Fibroblast of lung (primary cell): Measurements from ENCODE around the gene ACAD8. TPM values are rescaled to one million over a fixed set of nuclear protein-coding genes. Genes with fewer than 3 reads are reported as not detected.
A peak's percentile ranks its signal among the peaks of the same experiment; 100 is the strongest.

ENCODE experiments used
- DNase-seq, 2 donors: peaks; one replicate each; pipeline versions ENCODE4 v3.0.0 to v3.0.0-alpha.2; 2010; ENCODE audit warnings: low read depth in 2 of 2
- H2AFZ ChIP-seq: 2 replicates; pipeline ENCODE4 v1.5.1; 2012; ENCODE audit warnings: low read length, control low read depth, inconsistent platforms
- H3K27ac ChIP-seq: 2 replicates; pipeline ENCODE4 v1.5.1; 2011; ENCODE audit warnings: low read length, control low read depth; ENCODE audit not compliant: insufficient read depth
- H3K27me3 ChIP-seq: 2 replicates; pipeline ENCODE4 v1.5.1; 2011; ENCODE audit warnings: mild to moderate bottlenecking, low read length; ENCODE audit not compliant: control insufficient read depth, insufficient read depth
- H3K36me3 ChIP-seq: 2 replicates; pipeline ENCODE4 v1.5.1; 2011; ENCODE audit warnings: low read length; ENCODE audit not compliant: control insufficient read depth, insufficient read depth
- H3K4me1 ChIP-seq: 2 replicates; pipeline ENCODE4 v1.5.1; 2011; ENCODE audit warnings: low read length; ENCODE audit not compliant: control insufficient read depth, insufficient read depth; ENCODE audit errors: extremely low read depth
- H3K4me2 ChIP-seq: 2 replicates; pipeline ENCODE4 v1.5.1; 2011; ENCODE audit warnings: low read length, control low read depth; ENCODE audit not compliant: insufficient read depth; ENCODE audit errors: extremely low read depth
- H3K4me3 ChIP-seq, 4 experiments: fragments of 200-600 bp in 1 of 4; sonication (generic) in 1 of 4; replicated peaks in 1 of 4; 2 replicates each; pipeline ENCODE4 v1.5.1; 2011 to 2016; ENCODE audit warnings: low read length in 4 of 4, low read depth in 3 of 4, mild to moderate bottlenecking in 3 of 4, control low read depth in 2 of 4, inconsistent platforms in 1 of 4, mixed read lengths in 1 of 4; ENCODE audit not compliant: insufficient read depth in 1 of 4; ENCODE audit errors: control extremely low read depth in 1 of 4
- H3K79me2 ChIP-seq: 2 replicates; pipeline ENCODE4 v1.5.1; 2012; ENCODE audit warnings: mild to moderate bottlenecking, low read length, inconsistent platforms; ENCODE audit not compliant: control insufficient read depth, insufficient read depth
- H3K9ac ChIP-seq: 2 replicates; pipeline ENCODE4 v1.5.1; 2011; ENCODE audit warnings: mild to moderate bottlenecking, low read length, control low read depth; ENCODE audit not compliant: insufficient read depth
- H3K9me3 ChIP-seq: 2 replicates; pipeline ENCODE4 v1.5.1; 2012; ENCODE audit warnings: low read depth, low read length; ENCODE audit not compliant: control insufficient read depth, insufficient read depth
- H4K20me1 ChIP-seq: 2 replicates; pipeline ENCODE4 v1.5.1; 2011; ENCODE audit warnings: low read length; ENCODE audit not compliant: control insufficient read depth, insufficient read depth; ENCODE audit errors: extremely low read depth
- EZH2 ChIP-seq: IDR thresholded peaks from 2 replicates; pipeline ENCODE4 v1.5.1; 2012; ENCODE audit warnings: low read length, control low read depth, mild to moderate bottlenecking; ENCODE audit errors: missing control alignments
- polyA plus RNA-seq, 2 donors: library from polyadenylated mRNA; depleted of rRNA in 1 of 2; stranded (reverse) in 1 of 2; unstranded in 1 of 2; fragments of >200 nt; gene quantifications; 2 replicates each; pipeline ENCODE4 v1.2.1, GENCODE V29; 2011 to 2012; ENCODE audit warnings: missing spikeins in 1 of 2
- total RNA-seq: library from RNA; depleted of rRNA; stranded (reverse); fragments of >200 nt; gene quantifications from 2 replicates; pipeline ENCODE4 v1.2.1, GENCODE V29; 2014
- TF ChIP-seq, protein P1 (sequence below), 2 donors: IDR thresholded peaks in 1 of 2; conservative IDR thresholded peaks in 1 of 2; 1 replicate in 1 of 2; 2 replicates in 1 of 2; pipeline ENCODE4 v1.5.1; 2011 to 2012; ENCODE audit warnings: low read length in 2 of 2, control low read depth in 1 of 2, inconsistent platforms in 1 of 2, low read depth in 1 of 2, mild to moderate bottlenecking in 1 of 2

The ACAD8 gene
- total and polyA plus RNA-seq, 2 donors (not counting 1 experiment from before 2014, with no cell fraction given) = 16.8 to 19.6 TPM

DNA sequence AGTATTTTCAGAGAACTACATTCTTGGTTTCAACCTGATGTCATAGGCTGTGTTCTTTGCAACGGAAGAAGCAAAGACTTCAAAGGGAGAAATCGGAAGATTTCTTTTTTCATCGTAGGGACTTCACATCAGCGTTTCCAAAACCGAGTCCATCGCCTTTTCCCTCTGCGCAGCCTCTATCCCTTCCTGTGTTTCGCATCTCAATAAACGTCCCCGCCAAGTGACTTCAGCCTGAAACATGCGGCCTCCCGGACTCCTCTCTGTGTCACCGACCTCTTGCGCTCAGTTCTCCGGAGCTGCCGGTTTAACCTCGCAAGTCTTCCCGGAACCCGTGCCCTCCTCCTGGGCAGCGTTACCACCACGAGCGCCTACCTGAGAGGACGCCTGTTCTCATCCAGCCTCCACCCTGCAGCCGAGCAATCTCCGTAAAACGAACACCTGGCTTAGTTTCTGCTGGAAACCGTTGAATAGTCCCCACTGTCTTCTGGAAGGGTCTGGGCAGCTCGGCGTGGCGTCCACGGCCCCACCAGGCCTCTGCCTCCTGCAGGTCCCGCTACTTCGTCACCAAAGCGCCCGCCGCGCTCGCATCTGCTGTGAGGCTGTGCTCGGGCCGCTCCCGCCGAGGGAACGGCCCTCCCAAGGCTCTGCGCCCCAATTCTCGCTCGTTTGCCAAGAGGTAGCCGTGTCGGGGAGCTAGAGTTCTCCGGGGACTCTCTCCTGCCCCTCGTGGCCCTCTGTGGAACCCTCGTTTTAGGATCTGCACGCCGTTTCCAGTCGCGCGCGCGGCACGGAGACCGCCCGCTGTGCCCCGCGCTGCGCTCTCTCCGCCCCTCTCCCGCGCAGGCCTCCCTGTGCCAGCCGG, 22.4 kb downstream of the ACAD8 start, which contains the start of gene GLB1L3:
TSS of gene GLB1L3 (plus strand) at position 846 of the 862 bp plus-strand sequence. CDS start 362 bp downstream, outside the sequence.
- Histone ChIP-seq H2AFZ (peak within 1 kb of the TSS; percentile 7), H4K20me1 (no peaks in the 10 kb centered on the region), H3K4me1 (no peaks in the 10 kb centered on the region), H3K9me3 (no peaks in the 10 kb centered on the region), H3K9ac (peak within 1 kb of the TSS; percentile 2), H3K79me2 (no peaks in the 10 kb centered on the region), H3K27ac (no peak within 1 kb of the TSS), H3K4me2 (peak within 1 kb of the TSS; percentile 11), H3K27me3 (peaks cover 52% of the 10 kb centered on the region), H3K4me3 (peak within 1 kb of the TSS in 3 of 4 experiments; percentile 26 to 36 (median 34)), H3K36me3 (no peaks in the 10 kb centered on the region)
- peak; percentile 21 to 22 for DNase-seq
- TF ChIP-seq, protein P1, sequence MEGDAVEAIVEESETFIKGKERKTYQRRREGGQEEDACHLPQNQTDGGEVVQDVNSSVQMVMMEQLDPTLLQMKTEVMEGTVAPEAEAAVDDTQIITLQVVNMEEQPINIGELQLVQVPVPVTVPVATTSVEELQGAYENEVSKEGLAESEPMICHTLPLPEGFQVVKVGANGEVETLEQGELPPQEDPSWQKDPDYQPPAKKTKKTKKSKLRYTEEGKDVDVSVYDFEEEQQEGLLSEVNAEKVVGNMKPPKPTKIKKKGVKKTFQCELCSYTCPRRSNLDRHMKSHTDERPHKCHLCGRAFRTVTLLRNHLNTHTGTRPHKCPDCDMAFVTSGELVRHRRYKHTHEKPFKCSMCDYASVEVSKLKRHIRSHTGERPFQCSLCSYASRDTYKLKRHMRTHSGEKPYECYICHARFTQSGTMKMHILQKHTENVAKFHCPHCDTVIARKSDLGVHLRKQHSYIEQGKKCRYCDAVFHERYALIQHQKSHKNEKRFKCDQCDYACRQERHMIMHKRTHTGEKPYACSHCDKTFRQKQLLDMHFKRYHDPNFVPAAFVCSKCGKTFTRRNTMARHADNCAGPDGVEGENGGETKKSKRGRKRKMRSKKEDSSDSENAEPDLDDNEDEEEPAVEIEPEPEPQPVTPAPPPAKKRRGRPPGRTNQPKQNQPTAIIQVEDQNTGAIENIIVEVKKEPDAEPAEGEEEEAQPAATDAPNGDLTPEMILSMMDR (conservative IDR thresholded peaks at IDR 0.05 in 1 of 2, IDR thresholded peaks at IDR 0.05 in 1 of 2; ENCODE audit: low read depth in 1 of 2, low read length in 2 of 2) = peak; percentile 19 to 41
- TF ChIP-seq EZH2 = peak; percentile 70

DNA sequence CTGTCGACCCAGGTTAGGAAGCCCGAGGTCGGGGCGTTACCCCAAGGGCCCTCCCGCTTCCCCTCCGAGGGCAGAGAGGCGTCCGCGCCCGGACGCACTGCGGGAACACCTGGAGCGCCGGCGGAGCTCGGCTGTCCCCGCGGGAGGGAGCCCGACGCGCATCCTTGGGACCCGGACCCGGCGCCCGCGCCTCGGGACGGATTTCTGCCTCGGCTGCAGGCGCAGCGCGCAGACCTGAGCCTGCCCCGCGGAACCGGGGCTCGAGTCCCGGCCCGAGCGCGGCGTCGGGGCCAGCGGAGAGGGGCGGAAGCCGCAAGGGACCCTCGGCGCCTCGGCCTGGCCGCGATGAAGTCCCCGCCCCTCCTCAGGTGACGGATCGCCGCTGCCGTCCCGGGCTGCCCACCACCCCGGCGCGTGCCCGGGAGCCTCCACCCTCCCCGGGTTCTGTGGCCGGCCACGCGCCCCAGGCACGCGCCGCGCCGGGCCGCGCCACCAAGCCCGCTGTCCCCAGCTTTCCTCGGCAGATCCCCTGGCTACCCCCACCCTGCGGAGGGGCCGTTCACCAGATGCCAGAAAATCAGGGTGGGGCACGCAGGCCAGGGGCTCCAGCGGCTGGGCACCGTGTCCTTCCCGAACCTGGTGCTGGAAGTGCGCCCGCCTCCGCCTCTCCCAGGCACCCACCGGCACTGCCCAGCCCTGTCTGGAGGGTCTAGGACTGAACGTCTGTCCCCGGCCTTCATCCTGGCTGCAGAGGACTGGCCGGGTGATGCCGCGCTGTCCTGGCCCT, 23.2 kb downstream of the ACAD8 start:
- no peaks in the 10 kb centered on the region for H3K4me1 ChIP-seq
- no peaks in the 10 kb centered on the region for H3K9me3 ChIP-seq
- H3K27ac ChIP-seq = no peak overlapping the region
- peaks cover 52% of the 10 kb centered on the region for H3K27me3 ChIP-seq
- H3K9ac ChIP-seq = no peak overlapping the region
- peak; percentile 81 for TF ChIP-seq EZH2
- TF ChIP-seq, protein P1 (conservative IDR thresholded peaks at IDR 0.05 in 1 of 2, IDR thresholded peaks at IDR 0.05 in 1 of 2; ENCODE audit: low read depth in 1 of 2, low read length in 2 of 2) = no peak
- DNase-seq = no peak
- H3K4me3 ChIP-seq = peak overlapping the region in 1 of 4 experiments; percentile 36
- no peaks in the 10 kb centered on the region for H3K79me2 ChIP-seq
- H3K4me2 ChIP-seq = peak overlapping the region; percentile 11
- no peaks in the 10 kb centered on the region for H3K36me3 ChIP-seq
- H4K20me1 ChIP-seq = no peaks in the 10 kb centered on the region
- H2AFZ ChIP-seq = no peak overlapping the region
